ENCODE measurements around the gene MRPS9.

The MRPS9 gene

DNA sequence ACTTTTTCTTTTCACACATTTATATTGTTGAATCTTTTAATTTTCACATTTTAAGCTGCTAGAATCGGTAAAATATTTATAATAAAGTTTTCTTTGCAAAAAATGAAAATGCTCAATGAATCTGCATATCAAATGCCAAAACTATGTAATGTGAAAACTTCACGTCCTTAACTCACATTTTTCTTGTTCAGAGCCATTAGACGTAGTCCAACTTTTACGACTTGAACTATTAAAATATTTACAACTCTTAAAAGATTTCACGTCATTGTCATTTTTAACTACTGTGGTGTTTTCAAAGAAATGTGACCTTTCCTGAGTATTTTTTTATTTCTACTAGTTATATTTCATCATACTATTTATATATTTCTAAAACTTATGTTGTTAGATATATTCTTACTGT lies 54.9 kb downstream of the MRPS9 start:
- TF ChIP-seq, protein P1, sequence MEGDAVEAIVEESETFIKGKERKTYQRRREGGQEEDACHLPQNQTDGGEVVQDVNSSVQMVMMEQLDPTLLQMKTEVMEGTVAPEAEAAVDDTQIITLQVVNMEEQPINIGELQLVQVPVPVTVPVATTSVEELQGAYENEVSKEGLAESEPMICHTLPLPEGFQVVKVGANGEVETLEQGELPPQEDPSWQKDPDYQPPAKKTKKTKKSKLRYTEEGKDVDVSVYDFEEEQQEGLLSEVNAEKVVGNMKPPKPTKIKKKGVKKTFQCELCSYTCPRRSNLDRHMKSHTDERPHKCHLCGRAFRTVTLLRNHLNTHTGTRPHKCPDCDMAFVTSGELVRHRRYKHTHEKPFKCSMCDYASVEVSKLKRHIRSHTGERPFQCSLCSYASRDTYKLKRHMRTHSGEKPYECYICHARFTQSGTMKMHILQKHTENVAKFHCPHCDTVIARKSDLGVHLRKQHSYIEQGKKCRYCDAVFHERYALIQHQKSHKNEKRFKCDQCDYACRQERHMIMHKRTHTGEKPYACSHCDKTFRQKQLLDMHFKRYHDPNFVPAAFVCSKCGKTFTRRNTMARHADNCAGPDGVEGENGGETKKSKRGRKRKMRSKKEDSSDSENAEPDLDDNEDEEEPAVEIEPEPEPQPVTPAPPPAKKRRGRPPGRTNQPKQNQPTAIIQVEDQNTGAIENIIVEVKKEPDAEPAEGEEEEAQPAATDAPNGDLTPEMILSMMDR (conservative IDR thresholded peaks at IDR 0.05): no peak
- no peak overlapping the region for H3K27ac ChIP-seq

DNA sequence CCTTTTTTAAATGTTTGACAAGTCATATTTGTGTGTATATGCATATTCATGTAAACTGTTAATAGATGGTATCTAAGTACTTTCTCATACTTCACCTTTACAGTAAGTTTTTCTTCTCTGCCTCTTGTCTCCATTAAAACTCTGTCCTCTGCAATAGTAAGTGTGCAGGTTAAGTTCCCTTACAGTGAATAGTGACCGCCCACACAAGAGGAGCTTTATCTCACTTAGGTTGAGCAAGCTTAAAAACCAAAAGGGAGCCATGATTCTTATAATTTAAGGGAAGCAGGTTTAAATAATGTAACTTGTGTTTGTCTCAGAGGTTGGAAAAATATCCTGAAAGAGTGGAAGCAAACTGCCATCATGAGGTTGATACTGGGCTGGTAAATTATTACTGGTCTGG lies 61.3 kb downstream of the MRPS9 start:
- H3K27ac ChIP-seq: no peak overlapping the region
- TF ChIP-seq, protein P1 (conservative IDR thresholded peaks at IDR 0.05): no peak

DNA sequence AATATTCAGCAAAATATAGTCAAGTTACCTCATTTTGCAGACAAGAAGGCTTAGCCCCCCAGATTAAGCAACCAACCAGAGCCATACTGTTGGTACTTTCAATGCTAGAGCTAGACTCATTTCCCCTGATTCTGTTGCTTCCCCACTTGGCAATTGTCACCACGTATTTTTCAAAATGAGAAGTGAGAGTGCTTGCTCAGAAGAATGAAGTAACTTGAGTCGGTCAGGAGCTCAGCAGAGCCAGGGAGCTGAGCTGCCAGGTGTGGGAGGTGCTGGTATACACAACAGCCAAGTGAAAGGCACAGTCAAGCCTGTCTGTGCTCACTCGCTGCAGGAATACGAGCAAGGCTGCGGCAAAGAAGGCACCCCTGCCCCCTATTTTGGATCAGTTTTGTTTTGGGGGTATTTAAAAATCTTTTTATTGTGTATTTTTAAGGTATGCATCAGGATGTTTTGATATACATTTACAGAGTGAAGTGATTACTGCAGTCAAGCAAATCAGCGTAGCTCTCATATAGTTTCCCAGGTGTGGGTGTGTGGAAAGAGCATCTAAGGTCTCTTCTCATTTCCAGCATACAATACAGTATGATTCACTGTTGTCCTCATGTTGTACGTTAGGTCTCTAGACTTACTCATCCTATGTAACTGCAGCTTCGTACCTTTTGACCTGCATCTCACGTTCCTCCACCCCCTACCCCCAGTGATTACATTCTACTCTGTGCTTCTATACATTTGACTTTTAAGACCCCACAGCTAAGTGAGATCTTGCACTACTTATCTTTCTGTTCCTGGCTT lies 62.4 kb downstream of the MRPS9 start:
- TF ChIP-seq, protein P1 (conservative IDR thresholded peaks at IDR 0.05): no peak
- no peak overlapping the region for H3K27ac ChIP-seq

DNA sequence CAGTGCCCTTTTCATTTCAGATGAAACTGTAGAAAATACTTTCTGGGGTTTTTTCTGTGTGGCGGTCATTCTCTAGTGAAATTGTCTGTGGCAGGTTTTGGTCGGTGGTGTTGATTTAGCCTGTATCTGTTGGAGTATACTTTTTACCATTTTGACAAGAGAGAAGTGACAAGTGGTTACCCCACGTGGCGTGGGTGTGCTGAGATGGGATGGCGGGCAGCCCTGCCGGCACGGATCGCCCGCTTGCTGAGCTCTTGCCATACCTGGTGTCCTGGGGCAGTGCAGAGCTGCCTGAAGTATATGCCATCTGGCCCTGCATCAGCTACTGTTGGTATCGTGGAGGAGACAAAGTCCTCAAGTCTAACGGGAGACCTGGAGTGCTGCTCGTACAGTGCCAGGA lies 64.1 kb downstream of the MRPS9 start:
- no peak overlapping the region for H3K27ac ChIP-seq
- TF ChIP-seq, protein P1 (conservative IDR thresholded peaks at IDR 0.05): no peak

DNA sequence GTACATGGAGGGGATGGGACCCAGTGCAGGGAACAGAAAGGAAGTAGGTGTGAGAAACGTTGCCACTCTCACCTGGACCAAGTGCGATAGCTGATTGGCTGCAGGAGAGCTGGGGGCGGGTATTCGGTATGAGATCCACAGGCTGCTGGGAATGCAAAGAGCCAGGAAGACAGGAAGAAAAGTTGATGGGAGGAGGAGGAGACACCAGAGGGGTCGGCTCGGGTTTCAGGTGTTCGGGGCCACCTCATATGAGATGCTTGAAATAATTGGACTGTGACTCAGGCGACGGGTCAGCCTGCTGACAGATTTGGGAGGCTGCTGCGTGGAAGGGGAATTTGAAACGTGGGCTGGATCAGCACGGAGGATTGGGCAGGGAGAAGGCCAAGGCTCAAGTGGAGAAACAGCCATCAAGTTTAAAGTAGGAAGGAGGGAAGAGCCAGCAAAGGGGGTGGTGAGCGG lies 65.1 kb downstream of the MRPS9 start:
- no peak overlapping the region for H3K27ac ChIP-seq
- TF ChIP-seq, protein P1 (conservative IDR thresholded peaks at IDR 0.05): no peak

DNA sequence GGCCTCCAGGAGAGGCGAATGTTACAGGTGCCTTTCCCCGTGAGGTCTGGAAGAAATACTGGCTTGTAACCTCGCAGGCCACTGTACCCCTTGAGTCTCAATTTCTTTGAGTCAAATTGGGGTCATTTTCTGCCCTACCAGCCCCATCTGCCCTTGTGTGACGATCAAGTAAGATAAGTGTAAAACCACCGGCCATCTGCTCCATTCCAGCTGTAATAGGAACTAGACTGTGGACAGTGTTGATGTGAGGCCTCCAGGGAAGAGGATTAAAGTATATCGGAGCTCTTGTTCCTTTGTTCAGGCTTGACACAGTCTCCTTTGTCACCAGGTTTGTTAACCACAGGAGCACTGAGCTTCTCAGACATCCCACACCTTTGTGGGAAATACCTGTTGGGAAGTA lies 65.6 kb downstream of the MRPS9 start:
- TF ChIP-seq, protein P1 (conservative IDR thresholded peaks at IDR 0.05): no peak
- H3K27ac ChIP-seq: no peak overlapping the region

DNA sequence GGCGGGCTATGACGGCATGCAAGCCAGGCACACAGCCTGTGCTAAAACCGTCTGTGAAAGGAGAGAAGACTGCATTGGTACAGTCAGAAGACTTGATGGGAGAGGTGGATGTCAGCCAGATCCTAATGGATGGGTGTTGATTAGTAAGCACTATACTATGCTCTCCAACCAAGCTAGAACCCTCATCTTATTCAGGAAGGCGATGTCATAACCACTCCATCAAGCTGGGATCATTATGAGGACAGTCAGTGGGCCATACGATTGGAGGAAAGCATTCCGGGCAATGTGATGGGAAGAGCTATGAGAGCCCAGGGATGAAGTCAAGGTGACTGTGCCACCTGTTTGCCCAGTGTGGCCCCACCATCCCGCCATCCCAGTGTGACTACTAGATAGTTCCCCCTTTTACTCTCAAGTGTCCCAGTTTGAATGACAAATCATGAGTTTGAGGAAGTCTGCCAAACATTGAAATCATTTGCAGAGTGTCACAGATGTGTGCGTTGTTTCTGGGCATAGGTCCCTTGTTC lies 66.4 kb downstream of the MRPS9 start:
- TF ChIP-seq, protein P1 (conservative IDR thresholded peaks at IDR 0.05): no peak
- H3K27ac ChIP-seq: no peak overlapping the region
